ENCODE data around the gene NLRP2B.
"Not testable (repeated sequence)": the region's sequence is repeated elsewhere in the genome, so short reads cannot be mapped to it uniquely, and the experiment has no call there.

The NLRP2B gene

GRCh38 chrX:57680160-57680559, at the start of gene NLRP2B:
NLRP2B (minus strand) TSS chrX:57680260.
- no peak for DNase-seq (ENCODE audit: low read depth in 3 of 3)

GRCh38 chrX:57725995-57726394, 45.9 kb upstream of the NLRP2B start:
- DNase-seq (ENCODE audit: low read depth in 3 of 3) = not testable (repeated sequence)

- no peak for DNase-seq (ENCODE audit: low read depth in 3 of 3)
These were observed 1.3 kb upstream of the NLRP2B start for GRCh38 chrX:57681341-57681740.

GRCh38 chrX:57678686-57679428, 1.2 kb downstream of the NLRP2B start:
- no peak for DNase-seq (ENCODE audit: low read depth in 3 of 3)

- no peak for DNase-seq (ENCODE audit: low read depth in 3 of 3)
These were observed 2.8 kb downstream of the NLRP2B start for GRCh38 chrX:57677132-57677858.

GRCh38 chrX:57675320-57675719, 4.7 kb downstream of the NLRP2B start:
- DNase-seq (ENCODE audit: low read depth in 3 of 3) = no peak

GRCh38 chrX:57674861-57675260, 5.2 kb downstream of the NLRP2B start:
- no peak for DNase-seq (ENCODE audit: low read depth in 3 of 3)

GRCh38 chrX:57669961-57670360, 10.1 kb downstream of the NLRP2B start:
- no peak for DNase-seq (ENCODE audit: low read depth in 3 of 3)

- DNase-seq (ENCODE audit: low read depth in 3 of 3) = no peak
These were observed 13.1 kb downstream of the NLRP2B start for GRCh38 chrX:57667010-57667409.

- no peak for DNase-seq (ENCODE audit: low read depth in 3 of 3)
These were observed 25.0 kb downstream of the NLRP2B start for GRCh38 chrX:57655065-57655464.

- DNase-seq (ENCODE audit: low read depth in 3 of 3) = no peak
These were observed 27.4 kb downstream of the NLRP2B start for GRCh38 chrX:57652705-57653104.

GRCh38 chrX:57651169-57651919, 28.7 kb downstream of the NLRP2B start:
- DNase-seq (ENCODE audit: low read depth in 3 of 3) = no peak

- DNase-seq (ENCODE audit: low read depth in 3 of 3) = no peak
These were observed 33.0 kb downstream of the NLRP2B start for GRCh38 chrX:57647020-57647419.

GRCh38 chrX:57643698-57644097, 36.4 kb downstream of the NLRP2B start:
- DNase-seq (ENCODE audit: low read depth in 3 of 3) = no peak

- no peak for DNase-seq (ENCODE audit: low read depth in 3 of 3)
These were observed 38.7 kb downstream of the NLRP2B start for GRCh38 chrX:57641338-57641737.

GRCh38 chrX:57640674-57641016, 39.4 kb downstream of the NLRP2B start:
- DNase-seq (ENCODE audit: low read depth in 3 of 3) = no peak

GRCh38 chrX:57629438-57629837, 50.6 kb downstream of the NLRP2B start:
- not testable (repeated sequence) for DNase-seq (ENCODE audit: low read depth in 3 of 3)
